GM12891 (cell line): ENCODE results near the gene PMPCA.

ENCODE experiments used
- PAX5 ChIP-seq: IDR thresholded peaks from 2 replicates; pipeline ENCODE4 v1.6.1; 2011; ENCODE audit warnings: low read length, moderate library complexity, mild to moderate bottlenecking; ENCODE audit not compliant: insufficient read depth, severe bottlenecking
- POLR2A ChIP-seq: IDR thresholded peaks from 2 replicates; pipeline ENCODE4 v1.6.1; 2011; ENCODE audit warnings: low read depth, low read length, control low read depth
- SPI1 ChIP-seq: IDR thresholded peaks from 2 replicates; pipeline ENCODE4 v1.6.1; 2011; ENCODE audit warnings: low read depth, low read length, control low read depth
- TAF1 ChIP-seq: IDR thresholded peaks from 2 replicates; pipeline ENCODE4 v1.6.1; 2011; ENCODE audit warnings: low read depth, low read length, control low read depth

- no peak for TF ChIP-seq SPI1
- no peak for TF ChIP-seq POLR2A
- no peak for TF ChIP-seq PAX5
- no peak for TF ChIP-seq TAF1
These were observed 45.8 kb downstream of the PMPCA start for GRCh38 chr9:136456258-136456657.
